GM12878 (cell line): ENCODE measurements around the gene CS. TPM values are rescaled to one million over a fixed set of nuclear protein-coding genes. Genes with fewer than 3 reads are reported as not detected.

Experiments used
- ATAC-seq: fragments of 200-7000 bp; cut with Tn5 transposase; 3 replicates; pipeline ENCODE4 v1.9.1; 2020; ENCODE audit warnings: mild to moderate bottlenecking, moderate library complexity
- BruUV-seq: library from RNA; stranded (reverse); fragments of 400-500 nt; replicated peaks from 2 replicates; lab custom pipeline; 2021; lab: Mats Ljungman, UMichigan
- CTCF ChIA-PET: fragments of 300-600 bp; sonication (Branson Sonifier 250); formaldehyde crosslinking; extraction: SDS; loops from one replicate; lab custom pipeline; 2021; ENCODE audit warnings: inconsistent platforms; lab: Yijun Ruan, JAX
- POLR2A ChIA-PET: fragments of 350-600 bp; formaldehyde crosslinking; extraction: SDS; loops from one replicate; lab custom pipeline; 2021; ENCODE audit warnings: inconsistent platforms; lab: Charles Lee
- RAD21 ChIA-PET: fragments of 300-600 bp; sonication (Branson Sonifier 250); formaldehyde crosslinking; loops from one replicate; lab custom pipeline; 2023; ENCODE audit warnings: antibody characterized with exemption; ENCODE audit not compliant: unreplicated experiment; lab: Charles Lee
- SMC1A ChIA-PET: fragments of 300-600 bp; sonication (Branson Sonifier 250); formaldehyde crosslinking; loops from one replicate; lab custom pipeline; 2023; ENCODE audit not compliant: unreplicated experiment, uncharacterized antibody; lab: Charles Lee
- DNase-seq: peaks from one replicate; pipeline ENCODE4 v3.0.0-alpha.2; 2011; ENCODE audit warnings: low read depth, low spot score
- FAIRE-seq: peaks from 3 replicates; lab custom pipeline; 2011; peaks lifted over from hg19 to GRCh38; lab: Jason Lieb, UNC
- H2AFZ ChIP-seq: 2 replicates; pipeline ENCODE4 v1.6.0; 2011; ENCODE audit warnings: low read depth, low read length, control low read depth; ENCODE audit not compliant: control insufficient read depth
- H3K27ac ChIP-seq: 2 replicates; pipeline ENCODE4 v1.5.1; 2011; ENCODE audit warnings: control low read depth; ENCODE audit not compliant: control insufficient read depth, insufficient read depth
- H3K27me3 ChIP-seq, 2 experiments: replicated peaks in 1 of 2; 2 replicates each; pipeline versions ENCODE4 v1.6.0 to v1.6.1; 2011; ENCODE audit warnings: low read length in 1 of 2; ENCODE audit not compliant: control insufficient read depth in 2 of 2, insufficient read depth in 2 of 2
- H3K36me3 ChIP-seq, 2 experiments: 2 replicates each; pipeline ENCODE4 v1.5.1; 2011; ENCODE audit warnings: low read length in 1 of 2; ENCODE audit not compliant: control insufficient read depth in 2 of 2, insufficient read depth in 2 of 2
- H3K4me1 ChIP-seq: 2 replicates; pipeline ENCODE4 v1.6.1; 2011; ENCODE audit warnings: mild to moderate bottlenecking, low read length, moderate library complexity, mixed read lengths; ENCODE audit not compliant: control insufficient read depth, insufficient read depth
- H3K4me2 ChIP-seq: 2 replicates; pipeline ENCODE4 v1.6.0; 2011; ENCODE audit warnings: control low read depth; ENCODE audit not compliant: control insufficient read depth, insufficient read depth
- H3K4me3 ChIP-seq: fragments of 200-600 bp; sonication (generic); 2 replicates; pipeline ENCODE4 v1.5.1; 2016
- H3K79me2 ChIP-seq: 2 replicates; pipeline ENCODE4 v1.6.0; 2011; ENCODE audit warnings: low read length; ENCODE audit not compliant: control insufficient read depth, insufficient read depth
- H3K9ac ChIP-seq: 2 replicates; pipeline ENCODE4 v1.8.0; 2011; ENCODE audit warnings: low read length, control low read depth, mixed read lengths; ENCODE audit not compliant: control insufficient read depth, insufficient read depth
- H3K9me3 ChIP-seq: replicated peaks from 3 replicates; pipeline ENCODE4 v1.5.1; 2011; ENCODE audit warnings: mild to moderate bottlenecking, low read length; ENCODE audit not compliant: control insufficient read depth, insufficient read depth
- H4K20me1 ChIP-seq: 2 replicates; pipeline ENCODE4 v1.6.0; 2011; ENCODE audit not compliant: control insufficient read depth, insufficient read depth
- CHD4 ChIP-seq: fragments of 200-600 bp; sonication (generic); IDR thresholded peaks from 2 replicates; pipeline ENCODE4 v1.6.1; 2016; ENCODE audit warnings: mild to moderate bottlenecking
- EZH2 ChIP-seq: IDR thresholded peaks from 2 replicates; pipeline ENCODE4 v1.6.1; 2012; ENCODE audit warnings: low read depth, mild to moderate bottlenecking, control low read depth, inconsistent platforms, low read length, borderline replicate concordance; ENCODE audit not compliant: control insufficient read depth
- FOS ChIP-seq: IDR thresholded peaks from 3 replicates; pipeline ENCODE4 v1.6.1; 2011; ENCODE audit warnings: borderline replicate concordance; ENCODE audit not compliant: insufficient read length; ENCODE audit errors: extremely low read depth
- FOXM1 ChIP-seq: IDR thresholded peaks from 2 replicates; pipeline ENCODE4 v1.6.1; 2012; ENCODE audit warnings: low read depth, mild to moderate bottlenecking, inconsistent platforms, low read length, moderate library complexity
- HSF1 ChIP-seq: fragments of 150-350 bp; IDR thresholded peaks from 2 replicates; pipeline ENCODE4 v1.6.1; 2014; ENCODE audit warnings: mild to moderate bottlenecking, low read depth, low read length
- KDM1A ChIP-seq: fragments of 200-600 bp; sonication (generic); IDR thresholded peaks from 2 replicates; pipeline ENCODE4 v1.6.1; 2016; ENCODE audit warnings: borderline replicate concordance
- MTA3 ChIP-seq: IDR thresholded peaks from 2 replicates; pipeline ENCODE4 v1.6.1; 2012; ENCODE audit warnings: low read length, inconsistent platforms, borderline replicate concordance
- MYB ChIP-seq: fragments of 150-350 bp; IDR thresholded peaks from 2 replicates; pipeline ENCODE4 v1.6.1; 2014; ENCODE audit warnings: mild to moderate bottlenecking, low read depth, low read length, borderline replicate concordance
- NFYB ChIP-seq: IDR thresholded peaks from 2 replicates; pipeline ENCODE4 v1.6.1; 2011; ENCODE audit warnings: low read depth, mild to moderate bottlenecking, low read length, improper control_type of control experiment, moderate library complexity; ENCODE audit not compliant: insufficient read depth
- RB1 ChIP-seq: fragments of 450-650 bp; formaldehyde crosslinking; IDR thresholded peaks from 2 replicates; pipeline ENCODE4 v1.6.1; 2017; ENCODE audit warnings: mild to moderate bottlenecking, borderline replicate concordance
- SIX5 ChIP-seq: IDR thresholded peaks from 2 replicates; pipeline ENCODE4 v1.6.1; 2011; ENCODE audit warnings: mild to moderate bottlenecking, low read depth, low read length, moderate library complexity; ENCODE audit not compliant: severe bottlenecking
- ZNF274 ChIP-seq: IDR thresholded peaks from one replicate; pipeline ENCODE4 v1.8.0; 2011; ENCODE audit not compliant: insufficient read length, insufficient read depth
- ZNF592 ChIP-seq: fragments of 450-650 bp; IDR thresholded peaks from 2 replicates; pipeline ENCODE4 v1.6.1; 2017; ENCODE audit warnings: mild to moderate bottlenecking, moderate library complexity
- ZSCAN29 ChIP-seq: fragments of 450-650 bp; IDR thresholded peaks from 2 replicates; pipeline ENCODE4 v1.6.1; 2017; ENCODE audit warnings: mild to moderate bottlenecking, moderate library complexity
- WGBS: methylation state at CpG from one replicate; pipeline ENCODE4 v1.1.6; 2016; ENCODE audit warnings: low lambda C conversion rate; ENCODE audit not compliant: insufficient replicate concordance, insufficient coverage; ENCODE audit errors: missing lambda C conversion rate; 5-methylcytosine and 5-hydroxymethylcytosine counted together
- in situ Hi-C: fragments of 300-500 bp; cut with MboI; formaldehyde crosslinking; loops from 9 replicates; pipeline ENCODE4 v1.14.3; 2018; ENCODE audit warnings: mixed read lengths
- intact Hi-C: fragments of 100-400 bp; cut with micrococcal nuclease; formaldehyde crosslinking; loops from one replicate; pipeline ENCODE4 v1.14.2; 2022; ENCODE audit not compliant: unreplicated experiment
- polyA plus RNA-seq, 11 experiments: library from polyadenylated mRNA; depleted of rRNA in 4 of 11; unstranded in 6 of 11; stranded (reverse) in 5 of 11; fragments of >200 nt; fragmentation: Nextera tagmentation in 4 of 11; fragmentation: Illumina TruSeq in 1 of 11; extraction: Ambion mirVana in 4 of 11; extraction: Trizol in 1 of 11; gene quantifications; 1 replicate in 1 of 11; 2 replicates in 10 of 11; pipeline versions ENCODE4 v1.2.1 to v1.2.3, GENCODE V29; 2011 to 2016; ENCODE audit warnings: inconsistent platforms in 2 of 11, missing spikeins in 2 of 11, low read depth in 1 of 11
- total RNA-seq, 4 experiments: library from RNA; depleted of rRNA in 3 of 4; stranded (reverse); fragments of >200 nt in 3 of 4; fragmentation: Illumina TruSeq in 1 of 4; extraction: Trizol in 1 of 4; gene quantifications; 2 replicates each; pipeline versions ENCODE4 v1.2.1 to v1.2.3, GENCODE V29; 2013 to 2021
- TF ChIP-seq, protein P1 (sequence below): fragments of 450-650 bp; IDR thresholded peaks from 2 replicates; pipeline ENCODE4 v1.6.1; 2016; ENCODE audit warnings: mild to moderate bottlenecking

The CS gene
- total and polyA plus RNA-seq, 10 of the 15 experiments (the other 5 are each of a cell fraction or from before 2014, with no cell fraction given): 64.9 to 276 (median 139) TPM

- Histone ChIP-seq H3K79me2 (peaks cover 19% of the 10 kb centered on the region), H3K9ac (no peak overlapping the region), H3K27ac (no peak overlapping the region), H4K20me1 (no peaks in the 10 kb centered on the region), H3K9me3 (no peaks in the 10 kb centered on the region), H3K4me2 (no peak overlapping the region)
- ChIA-PET RAD21 (interaction anchor here (1.5 kb wide), 1 partner anchor 121 kb away, joined by 4 read pairs; the partner anchor contains the start of gene SMARCC2), SMC1A (interaction anchor here (1.1 to 1.7 kb wide), 4 partner anchors 10 to 138 kb away, joined by 3 to 6 read pairs (median 4); partner anchors contain the start of gene TIMELESS), POLR2A (interaction anchor here (0.9 to 1.4 kb wide), 3 partner anchors 8 to 49 kb away, joined by 3 to 4 read pairs (median 3); partner anchors contain the start of gene STAT2)
- ATAC-seq (no peak), FAIRE-seq (no peak)
- 97% methylated on average over 12 of the region's 12 CpGs for WGBS
- no peak for TF ChIP-seq ZSCAN29
- TF ChIP-seq MTA3: no peak
- no peak for TF ChIP-seq FOXM1
- no peak for TF ChIP-seq ZNF274
- TF ChIP-seq, protein P1, sequence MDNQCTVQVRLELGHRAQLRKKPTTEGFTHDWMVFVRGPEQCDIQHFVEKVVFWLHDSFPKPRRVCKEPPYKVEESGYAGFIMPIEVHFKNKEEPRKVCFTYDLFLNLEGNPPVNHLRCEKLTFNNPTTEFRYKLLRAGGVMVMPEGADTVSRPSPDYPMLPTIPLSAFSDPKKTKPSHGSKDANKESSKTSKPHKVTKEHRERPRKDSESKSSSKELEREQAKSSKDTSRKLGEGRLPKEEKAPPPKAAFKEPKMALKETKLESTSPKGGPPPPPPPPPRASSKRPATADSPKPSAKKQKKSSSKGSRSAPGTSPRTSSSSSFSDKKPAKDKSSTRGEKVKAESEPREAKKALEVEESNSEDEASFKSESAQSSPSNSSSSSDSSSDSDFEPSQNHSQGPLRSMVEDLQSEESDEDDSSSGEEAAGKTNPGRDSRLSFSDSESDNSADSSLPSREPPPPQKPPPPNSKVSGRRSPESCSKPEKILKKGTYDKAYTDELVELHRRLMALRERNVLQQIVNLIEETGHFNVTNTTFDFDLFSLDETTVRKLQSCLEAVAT: no peak
- no peak for TF ChIP-seq HSF1
- no peak for TF ChIP-seq RB1
- TF ChIP-seq CHD4: no peak
- no peak for TF ChIP-seq MYB
- no peak for TF ChIP-seq EZH2
- no peak for TF ChIP-seq FOS
- TF ChIP-seq KDM1A: no peak
- no peak for TF ChIP-seq NFYB
- no peak for TF ChIP-seq ZNF592
- TF ChIP-seq SIX5: no peak
- TF ChIP-seq, all 136 proteins: peak for 0
- in situ Hi-C loops: no loop called here
- H3K4me1 ChIP-seq: peaks cover 3% of the 10 kb centered on the region
- intact Hi-C loops: no loop called here
- peaks cover 1 to 14% of the 10 kb centered on the region in 2 experiments for H3K36me3 ChIP-seq
- no peaks in the 10 kb centered on the region for H3K27me3 ChIP-seq
- BruUV-seq: TSS peak; percentile 15
- DNase-seq: no peak
- no peak overlapping the region for H3K4me3 ChIP-seq
- CTCF ChIA-PET: interaction anchor here (0.9 to 2.2 kb wide), 8 partner anchors 20 to 813 kb away, joined by 3 to 10 read pairs (median 4); no protein-coding TSS in a partner anchor
- H2AFZ ChIP-seq: no peak overlapping the region
These were observed 10.9 kb upstream of the CS start for GRCh38 chr12:56311003-56311402.
